Measurements from ENCODE around the gene VPS41. TPM values are rescaled to one million over a fixed set of nuclear protein-coding genes. Genes with fewer than 3 reads are reported as not detected.
A peak's percentile ranks its signal among the peaks of the same experiment; 100 is the strongest.

Gene VPS41
- total and polyA plus RNA-seq, 3 experiments from 2014 or later: 46.7 to 66.9 (median 66.0) TPM

DNA sequence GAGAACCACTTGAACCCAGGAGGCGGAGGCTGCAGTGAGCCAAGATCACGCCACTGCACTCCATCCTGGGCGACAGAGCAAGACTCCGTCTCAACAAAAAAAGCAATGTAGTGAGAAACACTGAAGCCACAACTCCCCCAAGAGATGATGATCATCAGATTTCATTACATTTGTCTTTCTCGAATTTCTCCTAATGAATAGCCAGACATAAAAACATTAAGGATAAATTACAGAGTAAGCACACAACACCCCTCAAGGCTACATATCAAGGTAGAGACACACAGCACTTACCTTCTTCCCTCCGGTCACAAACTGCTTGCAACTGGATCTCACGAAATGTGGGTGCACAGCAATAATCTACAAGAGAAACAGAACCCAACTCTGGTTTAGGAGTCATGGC, 91.5 kb downstream of the VPS41 start:
- no peaks in the 10 kb centered on the region for H3K9me3 Mint-ChIP-seq
- CTCF ChIA-PET: no interaction called here

DNA sequence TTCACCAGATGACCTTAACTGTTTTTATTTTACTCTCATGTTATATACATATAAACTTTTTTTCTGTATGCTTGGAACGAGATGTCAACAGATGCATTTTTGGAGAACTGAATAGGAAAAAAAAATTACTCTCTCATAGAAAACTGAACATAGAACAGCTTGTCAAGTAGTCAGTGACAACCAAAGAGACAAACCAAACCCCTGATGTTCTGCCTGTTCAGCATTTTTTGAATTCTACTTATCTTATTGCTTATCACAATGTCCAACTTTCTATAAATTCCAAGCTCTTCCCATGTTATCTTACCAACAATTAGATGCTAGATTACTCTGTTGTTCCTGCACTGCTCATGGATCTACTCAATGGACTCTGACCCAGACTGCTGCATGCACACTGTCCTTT, 95.2 kb downstream of the VPS41 start:
- H3K4me3 ChIP-seq (ENCODE audit: low read length): no peak overlapping the region

More for the DNA sequence above, 91.5 kb downstream of the VPS41 start:
- Histone ChIP-seq H3K27me3 (ENCODE audit: insufficient read depth, low read length, poor library complexity, severe bottlenecking) (no peaks in the 10 kb centered on the region), H3K4me1 (ENCODE audit: insufficient read depth, low read length) (no peaks in the 10 kb centered on the region), H3K4me3 (ENCODE audit: low read length) (no peak overlapping the region), H3K27ac (ENCODE audit: low read depth, low read length) (no peak overlapping the region), H3K36me3 (ENCODE audit: insufficient read depth, low read length) (no peaks in the 10 kb centered on the region), H3K9me3 (ENCODE audit: low read length) (no peaks in the 10 kb centered on the region)
- Mint-ChIP-seq H3K4me3 (no peak overlapping the region), H3K27me3 (no peaks in the 10 kb centered on the region), H3K27ac (no peak overlapping the region), H3K36me3 (peaks cover 25 to 28% (median 28%) of the 10 kb centered on the region in 3 donors), H3K4me1 (peaks cover 1 to 9% (median 7%) of the 10 kb centered on the region in 3 donors)
- POLR2A ChIA-PET: no interaction called here
- DNase-seq: no peak

DNA sequence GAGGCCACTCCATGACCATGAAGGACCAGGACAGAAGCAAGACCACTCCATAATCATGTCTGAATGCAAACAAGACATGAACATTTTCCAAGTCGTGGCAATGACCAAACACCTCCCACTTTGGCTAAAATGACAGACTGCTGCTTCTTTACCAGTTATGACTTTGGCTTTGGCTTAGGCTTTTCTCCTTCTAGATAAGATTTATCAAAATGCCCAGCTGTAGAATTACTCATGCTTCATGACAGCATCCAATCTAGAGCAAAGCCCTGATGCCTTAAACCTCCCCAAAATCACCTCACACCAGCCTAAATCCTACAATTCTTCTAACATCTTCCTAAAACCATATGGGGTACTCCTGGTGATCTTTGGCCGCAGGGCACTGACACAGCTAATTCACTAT, 102.1 kb downstream of the VPS41 start:
- ChIA-PET POLR2A (no interaction called here), CTCF (no interaction called here)
- Mint-ChIP-seq H3K9me3 (no peaks in the 10 kb centered on the region), H3K4me3 (no peak overlapping the region), H3K27ac (no peak overlapping the region), H3K36me3 (peaks cover 0 to 9% (median 0%) of the 10 kb centered on the region in 3 donors), H3K27me3 (no peaks in the 10 kb centered on the region), H3K4me1 (peaks cover 0 to 3% (median 0%) of the 10 kb centered on the region in 3 donors)
- Histone ChIP-seq H3K27ac (ENCODE audit: low read depth, low read length) (no peak overlapping the region), H3K4me3 (ENCODE audit: low read length) (no peak overlapping the region), H3K36me3 (ENCODE audit: insufficient read depth, low read length) (peaks cover 4% of the 10 kb centered on the region), H3K9me3 (ENCODE audit: low read length) (no peaks in the 10 kb centered on the region), H3K27me3 (ENCODE audit: insufficient read depth, low read length, poor library complexity, severe bottlenecking) (no peaks in the 10 kb centered on the region), H3K4me1 (ENCODE audit: insufficient read depth, low read length) (no peaks in the 10 kb centered on the region)
- no peak for DNase-seq

More for the DNA sequence above, 95.2 kb downstream of the VPS41 start:
- Histone ChIP-seq H3K27ac (ENCODE audit: low read depth, low read length) (no peak overlapping the region), H3K4me1 (ENCODE audit: insufficient read depth, low read length) (no peaks in the 10 kb centered on the region), H3K9me3 (ENCODE audit: low read length) (no peaks in the 10 kb centered on the region), H3K27me3 (ENCODE audit: insufficient read depth, low read length, poor library complexity, severe bottlenecking) (no peaks in the 10 kb centered on the region), H3K36me3 (ENCODE audit: insufficient read depth, low read length) (no peaks in the 10 kb centered on the region)
- Mint-ChIP-seq H3K4me1 (peaks cover 1 to 9% (median 7%) of the 10 kb centered on the region in 3 donors), H3K4me3 (no peak overlapping the region), H3K27me3 (no peaks in the 10 kb centered on the region), H3K9me3 (no peaks in the 10 kb centered on the region), H3K36me3 (peaks cover 24 to 28% (median 26%) of the 10 kb centered on the region in 3 donors), H3K27ac (no peak overlapping the region)
- no peak for DNase-seq
- ChIA-PET POLR2A (no interaction called here), CTCF (interaction anchor here (0.9 kb wide), 1 partner anchor 35 kb away, joined by 3 read pairs; no protein-coding TSS in a partner anchor)

DNA sequence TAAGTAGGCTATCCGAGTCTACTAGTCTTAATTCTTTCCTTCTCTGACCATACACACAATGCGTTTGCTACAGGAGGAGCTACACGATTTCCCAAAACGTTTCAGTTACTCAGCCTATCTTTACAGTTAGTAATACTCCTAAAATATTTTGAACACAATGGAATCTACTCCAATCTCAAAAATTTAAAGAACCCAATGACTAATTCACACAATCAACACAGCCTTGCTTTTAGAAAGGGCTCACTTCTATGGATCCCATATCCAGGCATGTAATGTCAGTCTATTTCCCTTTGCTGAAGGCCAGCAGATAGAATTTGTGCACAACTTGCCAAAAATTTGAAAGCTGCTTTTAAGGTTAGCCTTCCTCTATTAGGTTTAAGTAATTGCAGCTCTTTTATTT, 107.2 kb downstream of the VPS41 start:
- CTCF ChIA-PET: no interaction called here
- POLR2A ChIA-PET: no interaction called here
- Mint-ChIP-seq H3K27me3 (no peaks in the 10 kb centered on the region), H3K36me3 (peaks cover 0 to 11% (median 0%) of the 10 kb centered on the region in 3 donors), H3K27ac (no peak overlapping the region), H3K4me1 (no peaks in the 10 kb centered on the region), H3K4me3 (no peak overlapping the region), H3K9me3 (no peaks in the 10 kb centered on the region)
- Histone ChIP-seq H3K4me1 (ENCODE audit: insufficient read depth, low read length) (no peaks in the 10 kb centered on the region), H3K27ac (ENCODE audit: low read depth, low read length) (no peak overlapping the region), H3K4me3 (ENCODE audit: low read length) (no peak overlapping the region), H3K27me3 (ENCODE audit: insufficient read depth, low read length, poor library complexity, severe bottlenecking) (no peaks in the 10 kb centered on the region), H3K9me3 (ENCODE audit: low read length) (no peaks in the 10 kb centered on the region), H3K36me3 (ENCODE audit: insufficient read depth, low read length) (peaks cover 4% of the 10 kb centered on the region)
- DNase-seq: no peak

DNA sequence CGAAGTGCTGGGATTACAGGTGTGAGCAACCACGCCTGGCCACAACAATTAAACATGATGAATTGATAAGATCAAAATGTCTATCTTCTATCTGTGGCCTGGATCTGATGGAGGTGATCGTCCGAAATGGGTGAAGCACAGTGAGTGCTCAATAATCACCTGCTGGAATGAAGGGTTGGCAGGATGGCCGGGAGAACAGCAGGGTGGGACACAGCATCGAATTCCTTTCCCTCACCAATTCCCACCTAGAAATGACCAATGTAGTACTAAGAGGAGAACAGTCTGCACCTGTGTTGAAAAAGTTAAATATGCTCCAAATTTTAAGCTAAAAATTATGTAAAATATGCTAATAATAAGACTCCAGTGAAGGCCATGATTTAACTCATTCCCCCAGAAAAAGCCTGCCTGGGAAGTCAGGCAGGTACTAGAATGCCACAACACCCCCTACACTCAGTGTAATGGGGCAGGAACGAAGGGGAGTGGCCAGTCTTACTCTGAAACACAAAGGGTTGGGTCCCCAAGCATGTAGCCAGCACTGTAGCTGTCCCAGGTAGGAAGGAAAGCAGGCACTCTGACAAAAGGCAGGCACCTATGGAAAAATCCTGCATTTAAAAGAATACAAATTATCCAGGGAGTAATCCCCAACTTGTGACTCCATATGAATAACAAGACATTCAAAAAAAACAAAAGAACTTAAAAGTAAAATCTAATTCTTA, 110.3 kb downstream of the VPS41 start:
- Mint-ChIP-seq H3K9me3 (no peaks in the 10 kb centered on the region), H3K36me3 (peaks cover 0 to 25% (median 4%) of the 10 kb centered on the region in 3 donors), H3K4me1 (no peaks in the 10 kb centered on the region), H3K4me3 (no peak overlapping the region), H3K27me3 (no peaks in the 10 kb centered on the region), H3K27ac (no peak overlapping the region)
- H3K4me1 ChIP-seq (ENCODE audit: insufficient read depth, low read length): no peaks in the 10 kb centered on the region
- H3K4me3 ChIP-seq (ENCODE audit: low read length): no peak overlapping the region
- ChIA-PET POLR2A (no interaction called here), CTCF (interaction anchor here (1.2 kb wide), 1 partner anchor 14 kb away, joined by 3 read pairs; no protein-coding TSS in a partner anchor)
- no peaks in the 10 kb centered on the region for H3K9me3 ChIP-seq (ENCODE audit: low read length)
- no peaks in the 10 kb centered on the region for H3K27me3 ChIP-seq (ENCODE audit: insufficient read depth, low read length, poor library complexity, severe bottlenecking)
- no peak for DNase-seq
- H3K36me3 ChIP-seq (ENCODE audit: insufficient read depth, low read length): peaks cover 9% of the 10 kb centered on the region
- H3K27ac ChIP-seq (ENCODE audit: low read depth, low read length): no peak overlapping the region

DNA sequence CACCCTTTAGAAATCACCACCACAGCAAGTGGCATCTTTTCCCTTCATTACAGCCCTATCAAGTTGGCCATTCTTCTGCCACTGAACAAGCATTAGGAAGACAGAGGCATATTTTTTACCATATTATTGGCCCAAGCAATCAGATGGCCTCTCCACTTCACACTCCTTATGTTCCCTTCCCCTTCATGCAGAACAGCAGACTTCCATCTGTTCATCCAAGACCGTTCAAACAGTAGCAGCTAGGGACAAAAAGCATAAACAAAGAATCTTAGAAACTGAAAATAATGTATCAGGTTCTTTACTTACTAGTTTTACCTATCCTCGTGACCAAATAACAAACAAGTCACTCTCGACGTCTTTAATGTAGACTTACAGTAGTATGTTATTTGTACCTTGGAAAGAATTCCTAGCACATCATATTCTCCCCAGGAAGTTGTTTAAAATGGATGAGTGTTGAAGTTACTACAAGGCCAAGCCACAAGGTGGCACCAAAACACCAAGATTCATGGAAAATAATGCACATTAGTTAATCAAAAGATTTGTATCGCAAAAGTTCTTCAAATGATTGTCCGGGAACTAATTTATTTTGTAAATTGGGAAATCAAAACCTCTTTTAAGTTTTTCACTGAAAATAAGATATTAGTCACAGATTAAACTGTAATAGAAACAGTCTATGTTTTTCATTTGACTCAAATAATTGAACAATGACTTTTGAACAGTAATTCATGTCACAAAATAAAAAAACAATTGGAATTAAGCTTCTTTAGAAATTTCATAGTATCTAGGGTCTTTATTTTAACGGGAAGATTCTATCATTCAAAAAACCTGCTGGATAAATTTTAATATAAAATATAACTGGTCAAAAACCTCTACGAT, 112.1 kb downstream of the VPS41 start:
- H3K27ac ChIP-seq (ENCODE audit: low read depth, low read length): no peak overlapping the region
- ChIA-PET CTCF (interaction anchor here (3.8 kb wide), 1 partner anchor 724 kb away, joined by 20 read pairs; no protein-coding TSS in a partner anchor), POLR2A (no interaction called here)
- H3K36me3 ChIP-seq (ENCODE audit: insufficient read depth, low read length): peaks cover 9% of the 10 kb centered on the region
- H3K4me1 Mint-ChIP-seq: no peaks in the 10 kb centered on the region
- DNase-seq: peak; percentile 10 to 57 (median 17)
- H3K27me3 ChIP-seq (ENCODE audit: insufficient read depth, low read length, poor library complexity, severe bottlenecking): no peaks in the 10 kb centered on the region
- H3K9me3 ChIP-seq (ENCODE audit: low read length): no peaks in the 10 kb centered on the region
- peaks cover 0 to 42% (median 10%) of the 10 kb centered on the region in 3 donors for H3K36me3 Mint-ChIP-seq
- H3K27me3 Mint-ChIP-seq: no peaks in the 10 kb centered on the region
- H3K9me3 Mint-ChIP-seq: no peaks in the 10 kb centered on the region
- H3K27ac Mint-ChIP-seq: no peak overlapping the region
- H3K4me1 ChIP-seq (ENCODE audit: insufficient read depth, low read length): no peaks in the 10 kb centered on the region
- no peak overlapping the region for H3K4me3 ChIP-seq (ENCODE audit: low read length)
- no peak overlapping the region for H3K4me3 Mint-ChIP-seq

DNA sequence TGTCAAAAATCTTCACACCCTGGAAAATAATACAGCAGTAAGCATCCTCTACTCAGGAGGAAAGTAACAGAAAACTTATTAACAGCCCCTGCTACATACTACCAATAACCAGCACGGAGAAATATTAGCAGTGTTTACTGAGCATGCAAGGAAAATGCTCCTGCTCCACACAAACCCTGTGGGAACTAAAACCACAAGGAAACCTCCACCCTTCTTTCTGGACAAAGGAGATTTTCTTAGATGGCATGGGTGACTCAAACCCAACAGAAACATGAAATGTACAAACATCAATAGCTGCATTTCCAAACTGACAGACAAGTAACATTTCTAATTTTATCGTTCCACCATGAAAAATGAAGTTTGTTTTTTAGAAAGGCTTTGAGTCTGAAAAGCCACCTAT, 113.4 kb downstream of the VPS41 start:
- Mint-ChIP-seq H3K4me1 (no peaks in the 10 kb centered on the region), H3K27me3 (no peaks in the 10 kb centered on the region), H3K27ac (no peak overlapping the region), H3K9me3 (no peaks in the 10 kb centered on the region), H3K36me3 (peaks cover 8 to 52% (median 18%) of the 10 kb centered on the region in 3 donors), H3K4me3 (no peak overlapping the region)
- Histone ChIP-seq H3K4me1 (ENCODE audit: insufficient read depth, low read length) (no peaks in the 10 kb centered on the region), H3K27me3 (ENCODE audit: insufficient read depth, low read length, poor library complexity, severe bottlenecking) (no peaks in the 10 kb centered on the region), H3K4me3 (ENCODE audit: low read length) (no peak overlapping the region), H3K36me3 (ENCODE audit: insufficient read depth, low read length) (peaks cover 9% of the 10 kb centered on the region), H3K9me3 (ENCODE audit: low read length) (no peaks in the 10 kb centered on the region), H3K27ac (ENCODE audit: low read depth, low read length) (no peak overlapping the region)
- POLR2A ChIA-PET: no interaction called here
- CTCF ChIA-PET: interaction anchor here (3.8 kb wide), 1 partner anchor 725 kb away, joined by 20 read pairs; no protein-coding TSS in a partner anchor
- no peak for DNase-seq

DNA sequence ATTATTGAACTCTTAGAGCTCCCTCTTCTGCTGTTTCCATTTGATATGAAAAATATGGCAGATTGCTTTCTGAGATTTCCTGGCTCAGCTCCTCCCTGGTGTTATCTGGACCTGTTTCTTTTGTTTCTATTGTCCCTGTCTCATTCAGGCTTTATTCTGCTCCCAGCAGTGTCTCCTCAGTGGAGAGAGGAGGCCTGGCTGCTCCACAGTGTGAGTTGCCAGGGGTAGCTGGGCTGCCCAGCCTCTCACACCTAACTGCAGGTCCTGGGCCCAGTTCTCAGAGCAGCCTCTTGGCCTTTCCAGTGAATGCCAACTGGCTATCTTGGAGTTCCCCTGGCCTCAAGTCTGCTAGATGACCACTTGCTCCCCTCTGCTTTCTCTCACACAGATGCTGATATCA, 127.0 kb downstream of the VPS41 start:
- Mint-ChIP-seq H3K36me3 (peaks cover 0 to 47% (median 23%) of the 10 kb centered on the region in 3 donors), H3K27ac (peak overlapping the region in 1 of 8 donors; percentile 38), H3K4me1 (no peaks in the 10 kb centered on the region), H3K4me3 (no peak overlapping the region), H3K9me3 (no peaks in the 10 kb centered on the region), H3K27me3 (peaks cover 0 to 1% of the 10 kb centered on the region in 2 donors)
- Histone ChIP-seq H3K9me3 (ENCODE audit: low read length) (no peaks in the 10 kb centered on the region), H3K27me3 (ENCODE audit: insufficient read depth, low read length, poor library complexity, severe bottlenecking) (no peaks in the 10 kb centered on the region), H3K27ac (ENCODE audit: low read depth, low read length) (no peak overlapping the region), H3K4me3 (ENCODE audit: low read length) (no peak overlapping the region), H3K36me3 (ENCODE audit: insufficient read depth, low read length) (no peaks in the 10 kb centered on the region), H3K4me1 (ENCODE audit: insufficient read depth, low read length) (no peaks in the 10 kb centered on the region)
- no peak for DNase-seq
- ChIA-PET CTCF (no interaction called here), POLR2A (no interaction called here)

Data from CD8-positive, alpha-beta memory T cell (primary cell).